A549 (cell line): Measurements from ENCODE around the gene CWC22.

Experiments used
- CTCF ChIP-seq: fragments of >200 bp; sonication (Bioruptor Twin); formaldehyde crosslinking; IDR thresholded peaks from 3 replicates; pipeline ENCODE4 v1.5.1; 2016
- PBX3 ChIP-seq: IDR thresholded peaks from 2 replicates; pipeline ENCODE4 v1.6.1; 2012
- SMC3 ChIP-seq: fragments of >200 bp; sonication (Bioruptor Twin); formaldehyde crosslinking; IDR thresholded peaks from 3 replicates; pipeline ENCODE4 v1.6.1; 2018; ENCODE audit warnings: inconsistent platforms

GRCh38 chr2:179991344-179991743 is 15.8 kb downstream of the CWC22 start:
- TF ChIP-seq CTCF, result no peak
- TF ChIP-seq SMC3, result no peak
- TF ChIP-seq PBX3, result no peak
